ENCODE data around the gene ITGB3BP. TPM values are rescaled to one million over a fixed set of nuclear protein-coding genes. Genes with fewer than 3 reads are reported as not detected.

Gene ITGB3BP
- total RNA-seq, 1 donor from 2014 or later, result 110 TPM

- Mint-ChIP-seq H3K9me3 (no peaks in the 10 kb centered on the region), H3K27ac (no peak overlapping the region), H3K4me1 (no peaks in the 10 kb centered on the region), H3K27me3 (ENCODE audit: insufficient read depth, low read depth) (no peaks in the 10 kb centered on the region), H3K4me3 (no peak overlapping the region), H3K36me3 (no peaks in the 10 kb centered on the region)
- no peak overlapping the region for H3K27ac ChIP-seq
- no peak overlapping the region for H3K9ac ChIP-seq
- H3F3A ChIP-seq (ENCODE audit: low read depth), result peaks cover 4% of the 10 kb centered on the region
- H3K4me2 ChIP-seq, result no peak overlapping the region
- no peaks in the 10 kb centered on the region for H4K20me1 ChIP-seq (ENCODE audit: low read depth)
- no peak overlapping the region for H3K4me3 ChIP-seq
- TF ChIP-seq EZH2phosphoT487 (IDR thresholded peaks at IDR 0.05) (no peak), CTCF (IDR thresholded peaks at IDR 0.05) (no peak), EZH2 (IDR thresholded peaks at IDR 0.05) (no peak)
- H3K9me3 ChIP-seq (ENCODE audit: low read depth), result no peaks in the 10 kb centered on the region
- H3K36me3 ChIP-seq, result peaks cover 11% of the 10 kb centered on the region
- peaks cover 4% of the 10 kb centered on the region for H3K4me1 ChIP-seq
- no peak for DNase-seq (ENCODE audit: low spot score)
- H3K79me2 ChIP-seq (ENCODE audit: low read depth), result no peaks in the 10 kb centered on the region
- H2AFZ ChIP-seq (replicated peaks), result no peak overlapping the region
- no peaks in the 10 kb centered on the region for H3K27me3 ChIP-seq
These were observed 116.0 kb downstream of the ITGB3BP start for GRCh38 chr1:63407002-63407401.

DNA sequence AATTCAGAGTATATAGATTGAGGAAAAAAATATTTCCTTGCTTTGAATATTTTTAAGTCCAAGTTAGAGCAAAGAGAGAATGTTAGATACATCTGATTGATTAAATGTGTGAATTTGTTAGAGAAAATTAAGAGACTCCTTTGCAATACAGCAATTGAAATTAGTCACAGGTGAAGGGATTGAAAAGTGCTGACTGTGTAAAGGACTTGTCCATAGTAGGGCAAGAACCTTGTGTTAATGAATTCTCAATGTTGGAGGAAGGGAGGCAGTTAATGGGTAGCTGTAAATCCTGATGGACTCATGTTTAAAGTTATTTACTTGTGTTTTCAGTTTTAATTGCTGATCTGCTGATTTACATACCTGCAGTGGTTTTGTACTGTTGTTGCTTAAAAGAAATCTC, 117.0 kb downstream of the ITGB3BP start:
- no peaks in the 10 kb centered on the region for H3F3A ChIP-seq (ENCODE audit: low read depth)
- H3K27me3 ChIP-seq, result no peaks in the 10 kb centered on the region
- no peaks in the 10 kb centered on the region for H3K27me3 Mint-ChIP-seq (ENCODE audit: insufficient read depth, low read depth)
- no peaks in the 10 kb centered on the region for H3K4me1 ChIP-seq
- peaks cover 11% of the 10 kb centered on the region for H3K36me3 ChIP-seq
- H3K79me2 ChIP-seq (ENCODE audit: low read depth), result no peaks in the 10 kb centered on the region
- H3K4me2 ChIP-seq, result no peak overlapping the region
- no peak overlapping the region for H3K27ac ChIP-seq
- H3K27ac Mint-ChIP-seq, result no peak overlapping the region
- no peak for DNase-seq (ENCODE audit: low spot score)
- no peak for TF ChIP-seq CTCF (IDR thresholded peaks at IDR 0.05)
- no peak for TF ChIP-seq EZH2 (IDR thresholded peaks at IDR 0.05)
- TF ChIP-seq EZH2phosphoT487 (IDR thresholded peaks at IDR 0.05), result no peak
- H3K36me3 Mint-ChIP-seq, result peaks cover under 1% of the 10 kb centered on the region
- no peaks in the 10 kb centered on the region for H3K4me1 Mint-ChIP-seq
- no peaks in the 10 kb centered on the region for H3K9me3 ChIP-seq (ENCODE audit: low read depth)
- no peaks in the 10 kb centered on the region for H3K9me3 Mint-ChIP-seq
- H4K20me1 ChIP-seq (ENCODE audit: low read depth), result no peaks in the 10 kb centered on the region
- no peak overlapping the region for H3K4me3 ChIP-seq
- no peak overlapping the region for H3K9ac ChIP-seq
- no peak overlapping the region for H2AFZ ChIP-seq (replicated peaks)
- no peak overlapping the region for H3K4me3 Mint-ChIP-seq

DNA sequence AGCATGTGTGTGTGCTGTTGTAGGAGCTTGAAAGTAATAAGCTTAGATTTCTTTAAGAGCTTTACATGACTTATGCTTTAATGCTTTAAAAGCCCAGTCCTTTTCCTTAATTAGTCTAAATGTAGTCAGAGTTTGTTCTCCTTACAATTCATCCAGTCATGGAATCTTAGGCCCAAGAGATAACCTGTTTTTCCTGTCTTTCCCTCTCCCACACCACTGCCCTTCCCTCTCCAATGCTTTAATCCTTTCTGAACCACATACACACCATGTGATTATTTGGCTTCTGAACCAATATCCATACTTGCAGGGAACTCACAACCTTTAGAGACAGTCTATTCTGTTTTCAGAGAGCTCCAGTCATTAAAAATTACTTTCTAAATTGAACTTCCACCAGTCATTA, 118.0 kb downstream of the ITGB3BP start:
- Mint-ChIP-seq H3K36me3 (peaks cover 5% of the 10 kb centered on the region), H3K4me1 (no peaks in the 10 kb centered on the region), H3K27me3 (ENCODE audit: insufficient read depth, low read depth) (no peaks in the 10 kb centered on the region), H3K4me3 (no peak overlapping the region), H3K9me3 (no peaks in the 10 kb centered on the region), H3K27ac (no peak overlapping the region)
- H3K9ac ChIP-seq, result no peak overlapping the region
- H2AFZ ChIP-seq (replicated peaks), result no peak overlapping the region
- H3K4me3 ChIP-seq, result no peak overlapping the region
- no peak overlapping the region for H3K27ac ChIP-seq
- no peaks in the 10 kb centered on the region for H3K4me1 ChIP-seq
- TF ChIP-seq EZH2 (IDR thresholded peaks at IDR 0.05), result no peak
- no peak for TF ChIP-seq EZH2phosphoT487 (IDR thresholded peaks at IDR 0.05)
- no peak for TF ChIP-seq CTCF (IDR thresholded peaks at IDR 0.05)
- no peak overlapping the region for H3K4me2 ChIP-seq
- no peaks in the 10 kb centered on the region for H3K79me2 ChIP-seq (ENCODE audit: low read depth)
- H3K36me3 ChIP-seq, result peaks cover 11% of the 10 kb centered on the region
- H3K27me3 ChIP-seq, result no peaks in the 10 kb centered on the region
- no peak for DNase-seq (ENCODE audit: low spot score)
- no peaks in the 10 kb centered on the region for H3F3A ChIP-seq (ENCODE audit: low read depth)
- H4K20me1 ChIP-seq (ENCODE audit: low read depth), result no peaks in the 10 kb centered on the region
- no peaks in the 10 kb centered on the region for H3K9me3 ChIP-seq (ENCODE audit: low read depth)
